SH-SY5Y (cell line): Measurements from ENCODE around the gene RBMS3.

Source experiments
- GATA2 ChIP-seq: IDR thresholded peaks from 2 replicates; pipeline ENCODE4 v1.6.1; 2011; ENCODE audit warnings: mild to moderate bottlenecking, low read depth, low read length
- GATA3 ChIP-seq: IDR thresholded peaks from 2 replicates; pipeline ENCODE4 v1.6.1; 2011; ENCODE audit warnings: low read depth, mild to moderate bottlenecking, low read length, moderate library complexity

DNA sequence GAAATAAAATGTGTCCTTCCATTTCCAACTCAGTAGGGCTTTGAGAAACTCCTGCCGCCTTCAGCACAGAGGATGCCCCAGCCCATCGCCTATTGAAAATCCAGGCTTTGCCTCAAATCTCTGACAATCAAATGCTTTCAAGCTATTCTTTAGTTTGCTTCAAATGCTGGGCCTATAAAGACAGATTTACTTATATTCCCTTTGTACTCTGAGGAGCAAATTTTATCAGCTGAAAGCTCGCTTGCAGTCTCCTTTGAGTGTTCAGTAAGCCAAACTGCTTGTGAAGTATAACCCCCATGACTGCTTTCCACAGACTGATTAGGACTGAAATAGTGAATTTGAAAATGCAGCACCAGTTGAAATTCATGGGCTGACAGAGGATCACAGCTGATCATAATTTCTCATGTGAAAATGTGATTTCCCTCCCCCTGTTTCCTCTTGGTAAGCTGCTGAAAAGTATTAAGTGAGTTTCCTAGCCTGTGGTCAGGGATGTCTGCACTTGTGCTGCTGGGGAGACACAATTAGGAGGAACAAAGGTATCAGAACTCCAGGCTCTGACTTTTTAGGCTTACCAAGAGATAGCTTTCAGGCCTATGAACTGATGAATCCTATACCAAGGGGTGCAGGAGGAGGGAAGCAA, 762.2 kb downstream of the RBMS3 start:
- no peak for TF ChIP-seq GATA3
- no peak for TF ChIP-seq GATA2
